H1 (cell line): ENCODE measurements around the gene CLP1. TPM values are rescaled to one million over a fixed set of nuclear protein-coding genes. Genes with fewer than 3 reads are reported as not detected.

Experiments
- CHD7 ChIP-seq: fragments of 300-600 bp; sonication (generic); IDR thresholded peaks from 2 replicates; pipeline ENCODE4 v1.7.1; 2012; ENCODE audit warnings: low read length, moderate library complexity, mild to moderate bottlenecking, inconsistent platforms; ENCODE audit not compliant: insufficient replicate concordance
- E2F6 ChIP-seq: IDR thresholded peaks from 2 replicates; pipeline ENCODE4 v1.6.1; 2012; ENCODE audit warnings: inconsistent platforms
- EZH2 ChIP-seq: fragments of 200-600 bp; sonication (generic); IDR thresholded peaks from 2 replicates; pipeline ENCODE4 v1.7.1; 2012; ENCODE audit warnings: low read depth, mild to moderate bottlenecking, moderate library complexity, low read length, inconsistent platforms; ENCODE audit not compliant: severe bottlenecking
- JUN ChIP-seq: IDR thresholded peaks from 2 replicates; pipeline ENCODE4 v1.6.1; 2011; ENCODE audit warnings: low read depth, mild to moderate bottlenecking, improper control_type of control experiment, low read length
- SIN3A ChIP-seq, 2 experiments: IDR thresholded peaks in 1 of 2; conservative IDR thresholded peaks in 1 of 2; 2 replicates each; pipeline ENCODE4 v1.6.1; 2011 to 2012; ENCODE audit warnings: low read length in 2 of 2, improper control_type of control experiment in 1 of 2, low read depth in 1 of 2, mild to moderate bottlenecking in 1 of 2
- SP1 ChIP-seq: IDR thresholded peaks from 2 replicates; pipeline ENCODE4 v1.6.1; 2011; ENCODE audit warnings: low read depth, low read length
- SP2 ChIP-seq: IDR thresholded peaks from 2 replicates; pipeline ENCODE4 v1.6.1; 2012; ENCODE audit warnings: mild to moderate bottlenecking, low read length, inconsistent platforms
- SRF ChIP-seq: IDR thresholded peaks from 2 replicates; pipeline ENCODE4 v1.6.1; 2011; ENCODE audit warnings: mild to moderate bottlenecking, low read depth, low read length, moderate library complexity
- SUZ12 ChIP-seq: fragments of 200-600 bp; sonication (generic); IDR thresholded peaks from 2 replicates; pipeline ENCODE4 v1.6.1; 2012; ENCODE audit warnings: mild to moderate bottlenecking, inconsistent platforms, low read length, moderate library complexity, mixed read lengths
- polyA plus RNA-seq, 7 experiments: library from polyadenylated mRNA; depleted of rRNA in 3 of 7; stranded (reverse) in 5 of 7; unstranded in 2 of 7; fragments of >200 nt in 5 of 7; fragments of 200-250 nt in 2 of 7; gene quantifications; 1 replicate in 5 of 7; 2 replicates in 1 of 7; 4 replicates in 1 of 7; pipeline versions ENCODE4 v1.2.1 to v1.2.3, GENCODE V29; 2011 to 2013; ENCODE audit warnings: missing spikeins in 2 of 7, mixed read lengths in 2 of 7
- total RNA-seq: library from RNA; stranded (reverse); fragmentation: NEBNext Ultra II Directional; extraction: Animal tissue kit (Norgen Biotek cat#: 25700); gene quantifications from 2 replicates; pipeline ENCODE4 v1.2.1, GENCODE V29; 2021

The CLP1 gene
- total and polyA plus RNA-seq, 2 of the 8 experiments (the other 6 are each of a cell fraction or from before 2014, with no cell fraction given), result 29.4 to 29.9 TPM

- TF ChIP-seq CHD7 (no peak), E2F6 (no peak), EZH2 (no peak), SP2 (no peak), SUZ12 (no peak), SRF (no peak), JUN (no peak), SIN3A (conservative IDR thresholded peaks at IDR 0.05 in 1 of 2, IDR thresholded peaks at IDR 0.05 in 1 of 2; ENCODE audit: low read depth in 1 of 2, low read length in 2 of 2) (no peak), SP1 (no peak)
Measured at GRCh38 chr11:57649826-57650738, 7.5 kb upstream of the CLP1 start, which contains the start of gene YPEL4 (continued).
